CD4-positive, alpha-beta T cell treated with Interleukin-10 for 1 hour (primary cell): ENCODE data around the gene HM13.

ENCODE experiments used
- DNase-seq: peaks from one replicate; pipeline ENCODE4 v3.0.0-alpha.2; 2020

The HM13 gene

DNA sequence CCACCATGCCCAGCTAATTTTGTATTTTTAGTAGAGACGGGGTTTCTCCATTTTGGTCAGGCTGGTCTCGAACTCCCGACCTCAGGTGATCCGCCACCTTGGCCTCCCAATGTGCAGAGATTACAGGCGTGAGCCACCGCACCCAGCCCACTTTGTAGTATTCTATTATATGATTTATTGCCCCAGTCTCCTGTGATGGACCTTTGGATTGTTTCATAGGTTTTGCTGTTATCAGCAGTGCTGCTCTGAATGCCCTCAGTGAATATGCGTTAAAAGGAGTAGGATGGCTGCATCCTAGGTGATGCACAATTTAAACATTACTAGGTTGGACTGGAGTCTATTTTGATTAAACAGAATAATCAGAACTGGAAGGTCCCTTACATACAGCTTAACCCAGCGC is 101.2 kb downstream of the HM13 start:
- no peak for DNase-seq

DNA sequence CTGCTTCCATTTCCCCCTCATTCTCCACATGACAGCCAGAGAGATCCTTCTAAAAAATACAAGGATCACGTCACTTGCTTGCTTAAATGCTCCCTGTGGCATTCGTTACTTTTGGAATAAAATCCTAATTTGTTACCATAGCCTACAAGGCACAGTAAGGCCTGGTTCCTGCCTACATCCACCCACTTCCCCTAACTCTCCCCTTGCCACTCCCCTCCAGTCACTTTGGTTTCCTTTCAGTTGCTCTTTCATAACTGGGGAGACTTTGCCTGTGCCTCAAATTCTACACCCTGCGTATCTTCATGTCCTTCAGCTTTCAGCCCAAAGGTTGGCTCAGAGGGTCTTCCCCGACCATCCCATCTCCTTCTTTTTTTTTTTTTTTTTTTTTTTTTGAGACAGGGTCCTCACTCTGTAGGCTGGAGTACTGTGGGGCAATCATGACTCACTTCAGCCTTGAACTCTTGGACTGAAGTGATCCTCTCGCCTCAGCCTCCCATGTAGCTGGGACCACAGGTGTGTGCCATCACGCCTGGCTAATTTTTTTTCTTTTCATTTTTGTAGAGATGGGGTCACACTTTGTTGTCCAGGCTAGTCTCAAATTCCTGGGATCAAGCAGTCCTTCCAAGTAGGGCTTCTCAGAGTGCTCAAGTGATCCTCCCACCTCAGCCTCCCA is 103.3 kb downstream of the HM13 start:
- no peak for DNase-seq
